Measurements from ENCODE around the gene FOXI2.

Gene FOXI2

DNA sequence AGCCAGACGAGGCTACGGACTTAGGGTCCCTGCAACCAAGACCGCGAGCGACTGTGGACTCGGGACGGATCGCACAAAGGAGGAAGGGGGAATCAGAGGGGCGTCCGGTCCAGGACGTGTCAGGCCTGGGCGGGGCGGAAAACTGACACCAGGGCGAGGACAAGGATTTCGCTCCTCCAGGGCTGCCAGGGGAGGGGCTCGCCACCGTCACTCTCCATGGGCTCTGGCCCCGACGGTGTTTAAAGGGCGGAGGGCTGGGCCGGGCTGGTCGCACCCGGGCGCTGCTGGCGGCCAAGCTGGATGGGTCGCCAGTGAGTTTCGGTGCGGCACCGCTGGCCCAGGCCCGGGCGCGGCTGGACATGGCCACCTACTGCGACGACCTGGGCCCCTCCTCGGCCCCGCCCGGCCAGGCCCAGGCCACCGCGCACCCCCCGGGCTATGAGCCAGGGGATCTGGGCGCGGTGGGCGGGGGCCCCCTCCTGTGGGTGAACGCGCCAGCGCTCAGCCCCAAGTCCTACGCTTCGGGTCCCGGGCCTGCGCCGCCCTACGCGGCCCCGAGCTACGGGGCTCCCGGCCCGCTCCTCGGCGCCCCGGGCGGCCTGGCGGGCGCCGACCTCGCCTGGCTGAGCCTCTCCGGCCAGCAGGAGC is at the start of gene FOXI2:
Gene FOXI2 (plus strand): TSS at position 271 of the 648 bp plus-strand sequence. CDS start 89 bp downstream, at position 360.
- no peak for DNase-seq (ENCODE audit: low read depth)

DNA sequence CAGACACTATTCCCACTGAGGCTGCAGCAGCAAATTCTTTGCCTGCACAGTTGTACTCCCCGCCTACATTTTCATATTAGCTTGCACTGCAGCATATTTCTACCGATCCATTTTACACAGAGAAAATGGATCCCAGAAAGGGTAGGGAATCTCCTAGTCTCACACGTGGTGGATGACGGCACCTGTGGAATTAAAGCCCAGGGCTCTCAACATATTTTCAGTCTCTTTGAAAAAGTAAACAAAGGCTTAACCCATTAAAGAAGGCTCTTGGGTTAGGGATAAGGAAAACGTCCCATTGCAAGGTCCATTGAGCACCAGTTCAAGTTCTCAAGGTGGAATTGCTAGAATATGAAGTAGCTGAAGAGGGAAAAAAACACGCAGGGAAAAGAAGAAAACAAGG is 49.4 kb upstream of the FOXI2 start:
- DNase-seq (ENCODE audit: low read depth) = no peak

DNA sequence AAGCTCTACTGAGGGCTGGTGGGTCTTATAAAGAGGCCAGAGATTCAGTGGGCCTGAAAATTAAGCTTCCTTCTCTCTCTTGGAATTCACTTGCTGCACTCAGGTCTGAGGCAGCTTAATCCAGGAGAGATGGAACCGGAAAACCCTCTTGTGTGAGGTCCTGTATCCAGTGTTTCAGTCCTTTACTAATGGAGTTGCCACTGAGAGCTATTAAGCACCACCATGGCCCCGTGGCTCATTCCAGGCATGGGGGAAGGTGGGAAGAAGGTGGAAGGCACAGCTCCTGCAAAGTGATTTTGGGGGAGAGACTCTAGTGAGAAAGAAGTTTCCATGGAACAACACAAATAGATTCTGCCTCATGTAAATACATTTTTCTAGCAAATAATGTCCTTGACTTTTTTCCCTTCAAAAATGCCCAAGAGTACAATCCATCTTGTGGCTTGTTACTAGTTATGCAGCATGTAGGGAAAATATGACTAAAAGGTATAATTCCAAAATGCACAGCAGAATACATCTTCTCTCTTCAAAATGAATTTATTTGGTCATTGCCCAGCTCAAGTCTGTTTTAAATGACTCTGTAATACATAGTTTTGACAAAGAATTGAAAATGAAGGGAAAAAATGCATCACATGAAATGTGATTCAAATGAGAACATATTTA is 46.7 kb upstream of the FOXI2 start:
- no peak for DNase-seq (ENCODE audit: low read depth)

DNA sequence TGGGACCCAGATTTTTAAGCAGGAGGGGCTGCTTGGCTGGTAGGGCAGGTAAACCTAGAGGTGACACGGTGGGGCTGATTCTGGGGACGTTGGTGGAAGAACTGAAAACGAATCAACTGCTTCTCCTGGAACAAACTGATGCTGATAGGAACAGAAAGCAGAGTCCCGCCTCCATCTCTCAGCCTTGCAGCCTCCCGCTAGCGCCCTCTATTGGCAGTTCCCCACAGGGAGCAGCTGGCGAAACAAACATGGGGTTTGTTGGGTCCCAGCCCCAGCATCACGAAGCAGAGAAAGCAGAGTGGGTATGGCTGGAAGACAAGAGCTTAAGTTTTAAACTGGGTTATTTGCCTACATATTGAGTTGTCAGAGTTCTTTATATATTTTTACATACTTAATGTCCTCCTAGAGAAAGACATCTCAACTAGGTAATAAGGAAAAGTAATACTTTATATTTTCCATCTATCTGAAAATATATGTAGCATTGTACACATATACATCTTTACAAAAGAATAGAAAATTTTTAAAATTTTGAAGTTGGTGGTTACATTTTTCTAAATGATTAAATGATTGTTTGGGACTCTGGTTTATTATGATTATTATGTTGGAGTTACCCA is 42.3 kb upstream of the FOXI2 start:
- DNase-seq (ENCODE audit: low read depth) = no peak

DNA sequence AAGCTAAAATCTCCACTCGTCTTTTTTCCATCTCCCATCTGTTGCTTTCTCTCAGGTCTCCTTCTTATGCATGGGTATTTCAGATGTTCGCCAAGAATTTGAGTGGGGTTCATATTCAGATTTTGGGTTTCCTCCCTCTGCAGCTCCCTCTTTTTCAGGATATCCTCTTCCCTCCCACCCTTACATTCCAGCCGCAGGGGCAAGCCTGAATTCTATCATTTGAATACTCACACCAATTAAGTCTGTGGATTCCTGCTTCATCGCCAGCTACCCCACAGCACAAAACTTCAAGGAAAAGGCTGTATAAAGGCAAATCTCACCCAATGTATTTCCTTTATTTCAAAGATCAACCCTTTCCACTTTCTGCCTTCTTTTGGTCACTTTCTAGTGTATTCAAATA is 41.6 kb upstream of the FOXI2 start:
- no peak for DNase-seq (ENCODE audit: low read depth)

DNA sequence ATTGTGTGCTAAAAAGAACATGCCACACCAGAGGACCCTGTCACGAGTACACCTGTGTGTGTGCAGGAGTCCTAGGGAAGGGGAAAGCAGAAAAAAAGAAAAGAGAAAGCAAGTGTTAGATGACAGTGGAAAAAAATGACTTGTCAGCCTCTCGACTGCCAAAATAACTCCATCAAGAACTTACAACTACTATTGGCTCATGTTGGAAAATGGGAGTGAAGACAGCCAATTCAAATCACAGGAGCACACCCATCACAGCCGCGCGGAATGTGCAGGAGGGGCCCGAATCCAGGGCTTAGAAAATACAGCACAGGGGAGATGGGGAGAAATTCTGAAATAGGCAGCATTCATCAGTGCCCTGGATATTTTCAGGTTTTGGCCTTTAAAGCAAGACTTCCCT is 38.1 kb upstream of the FOXI2 start:
- no peak for DNase-seq (ENCODE audit: low read depth)

DNA sequence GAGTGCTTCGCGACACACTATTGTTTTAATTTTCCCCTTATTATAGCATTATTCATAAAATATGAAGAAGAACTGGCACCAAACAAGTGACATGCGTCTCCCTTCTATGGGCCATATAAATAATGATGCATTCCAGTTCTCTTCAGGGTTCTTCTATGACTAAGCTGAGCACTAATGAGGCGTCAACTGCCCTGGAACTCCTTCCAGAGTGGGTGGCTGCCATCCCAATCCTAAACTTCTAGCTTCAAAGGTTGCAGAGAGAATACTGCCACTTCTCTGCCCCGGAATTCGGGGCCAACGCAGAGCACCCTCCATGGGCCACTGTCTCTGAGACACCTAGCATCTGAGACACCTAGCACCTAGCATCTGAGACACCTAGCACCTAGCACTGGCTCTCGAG is 37.7 kb upstream of the FOXI2 start:
- no peak for DNase-seq (ENCODE audit: low read depth)

DNA sequence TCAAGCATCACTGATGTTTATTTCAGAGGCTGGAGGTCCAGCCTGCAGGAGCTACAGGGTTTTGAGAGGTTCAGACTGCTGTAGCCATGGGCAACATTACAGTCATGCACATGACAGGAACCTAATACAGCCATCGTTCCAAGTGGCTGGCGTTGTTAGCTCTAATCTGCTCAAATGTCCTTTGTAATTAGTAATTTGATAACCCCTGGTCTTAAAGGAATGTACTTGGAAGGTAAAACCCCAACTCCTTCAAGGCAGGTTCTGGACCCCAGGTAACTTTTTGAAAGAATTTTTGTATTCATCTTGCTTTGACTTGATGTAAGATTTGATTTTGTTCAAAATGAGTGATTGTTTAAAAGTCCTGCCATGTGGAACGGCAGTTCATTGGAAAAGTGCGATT is 34.7 kb upstream of the FOXI2 start:
- no peak for DNase-seq (ENCODE audit: low read depth)

DNA sequence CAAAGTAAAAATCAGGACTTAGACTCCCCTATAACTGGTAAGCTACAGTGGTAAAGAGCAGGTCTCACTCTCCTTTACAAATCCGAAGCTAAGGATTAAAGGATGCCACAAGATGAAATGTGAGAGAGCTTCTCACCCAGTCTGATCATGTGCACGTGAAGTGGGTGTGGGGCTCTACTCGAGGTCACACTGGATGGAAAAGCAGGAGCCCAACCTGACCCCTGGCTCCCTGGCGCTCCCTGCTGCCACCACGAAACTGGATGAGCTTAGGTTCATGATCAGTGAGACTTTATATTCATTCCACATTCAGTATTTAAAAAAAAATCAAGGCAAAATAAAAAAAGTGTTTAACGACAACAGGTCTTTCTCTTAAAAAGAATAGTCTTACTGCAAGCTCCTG is 21.7 kb upstream of the FOXI2 start:
- no peak for DNase-seq (ENCODE audit: low read depth)

DNA sequence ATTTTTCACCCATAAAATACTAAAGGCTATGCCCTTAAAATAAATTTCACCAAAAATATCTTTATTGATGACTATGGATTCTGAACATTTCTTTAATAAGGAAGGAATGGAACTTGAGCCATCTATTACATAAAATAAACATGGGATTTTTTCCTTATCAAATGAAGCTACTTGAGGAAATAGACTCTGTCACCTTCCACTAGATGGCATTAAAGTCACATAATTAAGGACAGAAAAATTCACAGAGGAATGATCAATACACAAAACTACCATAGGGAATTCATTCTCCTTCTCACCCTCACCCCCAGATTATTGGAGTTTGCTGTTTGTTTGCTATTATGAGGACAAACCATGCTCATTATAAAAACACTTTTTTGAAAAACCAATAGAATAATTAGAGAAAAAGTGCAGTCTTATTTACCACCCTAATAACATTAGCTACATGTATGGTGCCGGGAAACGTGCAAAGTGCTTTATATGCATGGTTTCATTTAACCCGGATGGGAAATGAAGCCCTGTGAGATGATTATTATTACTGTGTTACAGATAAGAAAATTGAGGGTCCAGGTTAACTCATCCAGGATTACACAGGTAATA is 21.1 kb upstream of the FOXI2 start:
- no peak for DNase-seq (ENCODE audit: low read depth)

DNA sequence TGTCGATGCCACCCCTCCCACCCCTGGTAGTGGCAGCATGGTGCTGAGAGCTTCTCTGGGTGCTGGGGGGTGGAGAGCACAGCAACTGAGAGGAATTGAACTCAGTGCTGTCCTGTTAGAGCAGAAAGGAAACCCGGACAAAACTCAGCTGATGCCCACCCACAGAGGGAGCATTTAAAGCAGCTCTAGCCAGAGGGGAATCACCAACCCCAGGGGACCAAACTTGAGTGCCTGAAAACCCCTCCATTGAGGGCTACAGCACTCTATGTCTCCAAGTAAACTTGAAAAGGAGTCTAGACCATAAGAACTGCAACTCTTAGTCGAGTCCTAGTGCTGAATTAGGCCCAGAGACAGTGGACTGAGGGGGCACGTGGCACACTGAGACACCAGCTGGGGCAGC is 16.8 kb upstream of the FOXI2 start:
- no peak for DNase-seq (ENCODE audit: low read depth)

DNA sequence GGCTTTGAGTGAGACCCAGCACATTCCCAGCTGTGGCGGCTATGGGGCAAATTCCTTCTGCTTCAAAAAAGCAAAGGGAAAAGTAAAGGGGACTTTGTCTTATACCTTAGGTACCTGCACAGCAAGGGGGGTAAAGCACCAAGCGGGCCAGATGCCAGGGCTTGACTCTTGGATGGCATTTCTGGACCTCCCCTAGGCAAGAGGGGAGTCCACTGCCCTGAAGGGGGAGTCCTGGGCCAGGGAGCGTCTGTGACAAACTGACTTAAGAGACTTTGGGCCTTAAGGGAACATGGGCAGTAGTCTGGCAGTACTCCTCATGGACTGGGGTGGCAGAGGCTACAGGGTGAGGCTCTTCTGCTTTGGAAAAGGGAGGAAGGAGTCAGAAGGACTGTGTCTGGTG is 16.1 kb upstream of the FOXI2 start:
- DNase-seq (ENCODE audit: low read depth) = no peak

DNA sequence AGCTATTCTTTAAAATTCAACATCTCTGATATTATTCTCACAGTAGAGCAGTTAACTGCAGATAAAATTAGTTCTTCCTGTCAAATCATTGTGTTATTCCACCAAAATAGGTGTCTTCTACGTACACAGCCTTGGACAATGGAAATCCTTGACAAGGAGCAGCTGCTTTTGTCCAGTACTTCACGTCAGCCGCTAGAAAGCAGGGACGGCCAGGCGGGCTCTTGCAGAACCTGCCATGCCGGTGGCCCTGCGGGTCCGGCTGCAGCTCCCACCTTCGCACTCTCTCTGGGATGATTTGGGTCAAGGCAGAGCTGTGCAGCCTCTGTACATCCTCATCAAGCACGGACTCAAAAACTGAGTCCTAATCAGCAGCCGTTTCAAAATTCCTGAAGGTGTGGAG is 2.2 kb upstream of the FOXI2 start:
- DNase-seq (ENCODE audit: low read depth) = no peak

DNA sequence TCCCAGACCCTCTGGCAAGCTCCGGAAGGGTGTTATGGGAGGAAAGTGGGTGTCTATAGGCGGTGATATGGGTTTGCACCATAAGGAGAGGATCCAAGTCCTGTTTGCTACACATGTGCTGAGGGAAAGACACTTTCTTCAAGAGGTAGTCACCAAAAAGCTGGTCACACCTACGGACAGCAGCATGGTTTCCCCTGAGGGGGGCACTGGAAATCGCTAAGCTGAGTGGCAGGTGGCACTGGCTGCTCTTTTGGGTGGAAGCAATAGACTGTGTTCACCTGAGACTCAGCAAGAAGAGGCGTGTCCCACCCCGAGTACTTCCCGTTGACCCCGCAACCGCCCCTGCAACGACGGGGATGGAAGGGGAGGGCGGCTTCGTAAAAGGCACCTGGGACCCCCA is 1.8 kb upstream of the FOXI2 start:
- no peak for DNase-seq (ENCODE audit: low read depth)

DNA sequence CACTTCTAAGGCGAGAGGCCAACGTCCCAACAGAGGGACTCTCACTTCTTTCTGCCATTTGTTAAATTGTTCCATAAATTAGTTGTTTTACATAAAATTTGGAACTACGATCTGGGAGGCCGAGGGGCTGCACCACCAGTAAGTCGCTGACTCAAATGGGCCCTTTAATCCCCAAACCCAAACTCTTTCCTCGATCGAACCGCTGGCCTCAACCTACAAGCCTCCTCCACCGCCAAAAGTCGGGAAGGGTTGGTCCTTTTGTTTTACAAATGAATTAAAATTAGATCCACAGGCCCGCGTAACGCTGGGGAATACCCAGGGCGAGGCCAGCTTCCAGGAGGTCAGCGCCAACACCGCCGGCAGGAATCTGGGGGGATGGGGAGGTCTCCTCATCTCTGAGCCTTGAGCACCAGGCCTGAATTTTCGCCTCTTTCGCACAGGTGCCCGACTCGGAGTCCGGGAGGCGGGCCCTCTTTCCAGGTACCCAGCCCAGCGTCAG is 1.2 kb upstream of the FOXI2 start:
- no peak for DNase-seq (ENCODE audit: low read depth)

DNA sequence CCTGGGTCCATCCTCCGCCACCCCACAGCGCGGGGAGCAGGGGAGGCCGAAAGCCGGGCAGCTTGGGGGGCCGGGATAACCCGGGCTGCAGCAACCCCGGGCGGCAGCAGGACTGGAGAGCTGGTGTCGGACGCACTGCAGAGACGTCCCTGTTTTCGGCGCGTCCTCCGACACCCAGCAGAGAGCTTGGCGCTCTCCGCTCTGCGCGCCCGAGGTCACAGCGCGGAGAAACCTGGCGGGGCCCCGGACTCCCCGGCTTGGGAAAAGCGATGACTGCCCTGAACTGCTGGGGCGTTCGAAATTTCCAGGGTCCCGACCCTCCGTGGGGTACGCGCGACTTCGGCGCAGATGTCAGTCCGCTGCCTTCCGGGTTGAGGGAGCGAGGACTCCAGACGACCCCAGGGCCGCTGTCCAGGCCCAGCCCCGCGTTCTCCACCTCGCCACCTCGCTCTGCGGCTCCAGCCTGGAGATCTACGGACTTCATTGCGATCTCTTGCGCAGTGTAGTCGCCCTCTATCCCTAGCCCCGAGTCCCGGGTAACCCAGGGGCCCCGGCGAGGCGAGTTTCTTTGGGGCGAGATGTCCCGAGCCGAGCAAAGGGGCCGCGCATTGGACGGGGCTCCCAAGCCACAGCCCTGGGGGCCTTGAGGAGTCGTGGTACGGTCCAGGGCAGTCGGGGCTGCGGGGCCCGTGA is 617 bp upstream of the FOXI2 start:
- no peak for DNase-seq (ENCODE audit: low read depth)

DNA sequence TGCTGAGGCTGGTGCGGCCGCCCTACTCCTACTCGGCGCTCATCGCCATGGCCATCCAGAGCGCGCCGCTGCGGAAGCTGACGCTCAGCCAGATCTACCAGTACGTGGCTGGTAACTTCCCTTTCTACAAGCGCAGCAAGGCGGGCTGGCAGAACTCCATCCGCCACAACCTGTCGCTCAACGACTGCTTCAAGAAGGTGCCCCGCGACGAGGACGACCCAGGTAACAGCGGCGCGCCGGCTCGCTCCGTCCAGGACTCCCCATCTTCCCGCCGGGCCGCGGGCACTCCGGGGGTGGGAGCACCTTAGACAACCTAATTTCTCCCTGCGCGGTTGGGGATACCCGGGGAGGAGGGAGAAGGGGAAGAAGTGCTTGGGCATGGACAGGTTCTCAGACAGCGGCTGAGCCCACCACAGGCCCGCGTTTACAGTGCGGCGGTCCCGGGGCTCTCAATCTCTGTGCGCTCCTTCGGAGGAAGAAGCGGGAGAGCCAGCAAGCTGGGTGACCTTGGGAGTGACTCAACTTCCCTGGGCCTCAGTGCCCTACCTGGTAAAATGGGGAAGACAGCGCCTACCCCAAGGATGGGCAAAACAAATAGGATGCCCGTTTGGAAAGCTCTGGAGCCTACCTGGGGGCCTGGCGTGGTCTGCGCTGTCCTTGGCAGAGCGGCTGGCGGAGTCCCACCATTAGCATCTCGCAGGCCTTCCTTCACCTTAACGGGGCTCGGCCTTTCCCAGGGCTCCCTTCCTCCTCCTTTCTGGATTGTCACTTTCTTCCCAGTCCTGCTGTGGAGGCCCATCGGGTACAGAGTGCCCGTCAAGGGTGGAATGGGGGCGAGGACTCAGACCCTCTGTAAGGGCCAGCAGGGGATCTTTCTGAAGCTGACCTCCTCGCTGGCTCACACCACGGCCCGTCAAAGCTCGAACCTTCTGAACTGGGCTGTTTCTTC is 852 bp downstream of the FOXI2 start:
- DNase-seq (ENCODE audit: low read depth) = no peak

DNA sequence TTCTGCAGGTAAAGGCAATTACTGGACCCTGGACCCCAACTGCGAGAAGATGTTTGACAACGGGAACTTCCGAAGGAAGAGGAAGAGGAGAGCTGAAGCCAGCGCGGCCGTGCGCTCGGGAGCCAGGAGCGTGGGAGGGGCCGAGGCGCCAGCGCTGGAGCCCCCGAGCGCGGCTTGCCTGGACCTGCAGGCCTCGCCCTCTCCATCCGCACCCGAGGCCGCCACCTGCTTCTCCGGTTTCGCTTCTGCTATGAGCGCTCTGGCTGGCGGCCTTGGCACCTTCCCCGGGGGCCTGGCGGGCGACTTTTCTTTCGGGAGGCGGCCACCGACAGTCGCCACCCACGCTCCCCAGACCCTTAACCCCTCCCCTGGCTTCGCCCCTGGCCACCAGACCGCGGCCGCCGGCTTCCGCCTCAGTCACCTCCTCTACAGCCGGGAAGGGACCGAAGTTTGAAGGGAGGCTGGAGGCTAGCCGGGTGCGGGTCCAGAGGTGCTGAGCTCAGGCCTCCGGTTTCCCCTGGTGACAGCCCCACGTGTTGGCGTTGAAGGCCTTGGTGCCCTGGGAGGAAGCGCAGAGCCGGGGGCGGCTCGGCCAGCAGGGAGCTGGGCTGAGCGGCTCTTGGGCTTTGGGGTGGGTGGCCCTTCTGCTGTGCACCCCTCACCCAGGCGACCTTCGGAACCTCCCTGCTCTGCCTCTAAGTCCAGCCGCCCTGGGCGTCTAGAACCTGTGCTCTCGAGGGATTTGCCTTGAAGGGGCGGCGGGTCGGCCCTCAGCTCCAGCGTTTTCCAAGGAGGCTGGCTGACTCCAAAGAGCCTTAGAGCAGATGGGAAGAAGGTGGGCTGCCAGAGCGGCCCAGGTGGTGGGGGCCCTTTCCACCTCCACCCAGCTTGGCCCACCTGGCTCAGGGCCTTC is 1.8 kb downstream of the FOXI2 start:
- no peak for DNase-seq (ENCODE audit: low read depth)

DNA sequence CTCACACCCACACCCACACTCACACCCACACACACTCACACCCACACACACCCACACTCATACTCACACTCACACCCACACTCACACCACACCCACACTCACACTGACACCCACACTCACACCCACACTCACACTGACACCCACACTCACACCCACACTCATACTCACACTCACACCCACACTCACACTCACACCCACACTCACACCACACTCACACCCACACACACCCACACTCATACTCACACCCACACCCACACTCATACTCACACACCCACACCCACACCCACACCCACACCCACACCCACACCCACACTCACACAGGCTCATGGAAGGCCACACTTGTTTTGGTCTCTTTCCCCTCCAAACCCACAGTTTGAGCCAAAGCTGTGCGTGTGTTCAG is 2.9 kb downstream of the FOXI2 start:
- no peak for DNase-seq (ENCODE audit: low read depth)

DNA sequence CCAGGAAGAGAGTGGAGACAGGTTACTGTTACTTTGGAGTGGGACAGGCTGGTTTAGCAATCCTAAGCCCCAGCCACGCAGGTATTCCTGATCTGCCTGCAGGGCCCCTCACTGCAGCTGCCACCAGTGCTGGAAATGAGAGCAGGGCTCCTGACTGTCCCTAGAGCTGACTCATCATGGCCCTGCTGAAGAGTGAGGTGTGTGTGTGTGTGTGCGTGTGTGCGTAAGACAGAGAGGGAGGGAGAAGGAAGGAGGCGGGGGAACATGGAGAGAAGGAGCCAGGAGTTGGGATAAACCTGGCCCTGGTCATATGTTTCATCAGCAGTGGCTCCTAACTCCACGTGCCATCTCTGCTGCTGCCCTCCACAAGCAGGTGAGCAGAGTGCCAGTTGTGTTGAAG is 3.6 kb downstream of the FOXI2 start:
- DNase-seq (ENCODE audit: low read depth) = no peak

Measured in GM04504 (cell line).